Activated B cell treated with CpG ODN at 0.5 μM for 24 hours (primary cell): Measurements from ENCODE around the gene ZNF548. TPM values are rescaled to one million over a fixed set of nuclear protein-coding genes. Genes with fewer than 3 reads are reported as not detected.
A peak's percentile ranks its signal among the peaks of the same experiment; 100 is the strongest.

Experiments used
- ATAC-seq: fragments of 200-7000 bp; cut with Tn5 transposase; one replicate; pipeline ENCODE4 v1.10.0; 2021; ENCODE audit warnings: low read depth, mild to moderate bottlenecking, moderate library complexity
- CTCF ChIA-PET: fragments of 350-600 bp; sonication (Branson Sonifier 250); formaldehyde crosslinking; loops from one replicate; lab custom pipeline; 2021; ENCODE audit warnings: antibody characterized with exemption; lab: Charles Lee
- POLR2A ChIA-PET: fragments of 350-600 bp; sonication (Branson Sonifier 250); formaldehyde crosslinking; loops from one replicate; lab custom pipeline; 2021; ENCODE audit warnings: antibody characterized with exemption; lab: Charles Lee
- DNase-seq: peaks from one replicate; pipeline ENCODE4 v3.0.0; 2022
- H3K27ac Mint-ChIP-seq: one replicate; pipeline ENCODE4 v1.8.0; 2020; ENCODE audit warnings: mixed read lengths
- H3K27me3 Mint-ChIP-seq: one replicate; pipeline ENCODE4 v1.8.0; 2021; ENCODE audit warnings: mixed read lengths
- H3K36me3 Mint-ChIP-seq: one replicate; pipeline ENCODE4 v1.8.0; 2021; ENCODE audit warnings: low read depth, mixed read lengths
- H3K4me1 Mint-ChIP-seq: one replicate; pipeline ENCODE4 v1.8.0; 2021; ENCODE audit warnings: mixed read lengths
- H3K4me3 Mint-ChIP-seq: one replicate; pipeline ENCODE4 v1.8.0; 2020; ENCODE audit warnings: mild to moderate bottlenecking, mixed read lengths
- H3K9me3 Mint-ChIP-seq: one replicate; pipeline ENCODE4 v1.8.0; 2020; ENCODE audit warnings: mixed read lengths
- CTCF ChIP-seq: fragments of 200-600 bp; IDR thresholded peaks from one replicate; pipeline ENCODE4 v1.8.0; 2022; ENCODE audit warnings: antibody characterized with exemption, mild to moderate bottlenecking
- intact Hi-C: fragments of 100-400 bp; cut with micrococcal nuclease; formaldehyde crosslinking; loops from one replicate; pipeline ENCODE4 v1.15.1; 2024
- total RNA-seq: library from RNA; stranded (reverse); gene quantifications from 2 replicates; pipeline ENCODE4 v1.2.3, GENCODE V29; 2022

Gene ZNF548
- total RNA-seq, 1 donor from 2014 or later: 39.7 TPM

GRCh38 chr19:57395710-57396109 is 6.1 kb downstream of the ZNF548 start:
- Mint-ChIP-seq H3K36me3 (peaks cover 81% of the 10 kb centered on the region), H3K4me1 (peaks cover 14% of the 10 kb centered on the region), H3K9me3 (peaks cover 10% of the 10 kb centered on the region), H3K27me3 (no peaks in the 10 kb centered on the region), H3K27ac (no peak overlapping the region), H3K4me3 (no peak overlapping the region)
- no peak for TF ChIP-seq CTCF
- intact Hi-C loops: no loop called here
- POLR2A ChIA-PET: no interaction called here
- CTCF ChIA-PET: no interaction called here
- DNase-seq (no peak), ATAC-seq (no peak)

GRCh38 chr19:57398868-57399267 is 9.2 kb downstream of the ZNF548 start:
- TF ChIP-seq CTCF: no peak
- no peak overlapping the region for H3K27ac Mint-ChIP-seq
- H3K4me1 Mint-ChIP-seq: peaks cover 2% of the 10 kb centered on the region
- DNase-seq: no peak
- H3K36me3 Mint-ChIP-seq: peaks cover 70% of the 10 kb centered on the region
- CTCF ChIA-PET: no interaction called here
- H3K4me3 Mint-ChIP-seq: no peak overlapping the region
- intact Hi-C loops: no loop called here
- H3K27me3 Mint-ChIP-seq: no peaks in the 10 kb centered on the region
- H3K9me3 Mint-ChIP-seq: peaks cover 10% of the 10 kb centered on the region
- POLR2A ChIA-PET: no interaction called here
- ATAC-seq: no peak

GRCh38 chr19:57403737-57404563 is 14.3 kb downstream of the ZNF548 start:
- TF ChIP-seq CTCF: no peak
- no peak overlapping the region for H3K27ac Mint-ChIP-seq
- no peaks in the 10 kb centered on the region for H3K27me3 Mint-ChIP-seq
- intact Hi-C loops: no loop called here
- CTCF ChIA-PET: no interaction called here
- ATAC-seq (no peak), DNase-seq (no peak)
- H3K4me3 Mint-ChIP-seq: no peak overlapping the region
- H3K4me1 Mint-ChIP-seq: peaks cover 7% of the 10 kb centered on the region
- H3K36me3 Mint-ChIP-seq: peaks cover 19% of the 10 kb centered on the region
- POLR2A ChIA-PET: interaction anchor here (0.5 kb wide), 1 partner anchor 886 kb away, joined by 7 read pairs; no protein-coding TSS in a partner anchor
- peaks cover 5% of the 10 kb centered on the region for H3K9me3 Mint-ChIP-seq

- intact Hi-C loops: loop anchor here (1.0 to 5.0 kb wide), 6 partner anchors 304 to 1111 kb away; partner anchors contain the start of genes ZBTB45 and ZNF329
- no peaks in the 10 kb centered on the region for H3K9me3 Mint-ChIP-seq
- peak; percentile 25 for TF ChIP-seq CTCF
- peaks cover 5% of the 10 kb centered on the region for H3K36me3 Mint-ChIP-seq
- CTCF ChIA-PET: interaction anchor here (0.7 to 1.2 kb wide), 3 partner anchors 17 to 750 kb away, joined by 3 read pairs; partner anchors contain the start of gene ZNF548
- no peak overlapping the region for H3K4me3 Mint-ChIP-seq
- no peaks in the 10 kb centered on the region for H3K27me3 Mint-ChIP-seq
- no peak overlapping the region for H3K27ac Mint-ChIP-seq
- ATAC-seq (peak; percentile 53), DNase-seq (peak; percentile 52)
- H3K4me1 Mint-ChIP-seq: peaks cover 18% of the 10 kb centered on the region
- POLR2A ChIA-PET: no interaction called here
Observed at GRCh38 chr19:57406516-57407123, 17.0 kb downstream of the ZNF548 start.
